Right lobe of liver (tissue), 4 donors: ENCODE results near the gene ANGPTL2.

Experiments
- POLR2A ChIP-seq: fragments of 450-650 bp; IDR thresholded peaks from one replicate; pipeline ENCODE4 v1.6.1; 2017; ENCODE audit warnings: antibody characterized with exemption, mild to moderate bottlenecking
- TF ChIP-seq, protein P1 (sequence below), 4 donors: fragments of 200-600 bp in 3 of 4; fragments of 450-650 bp in 1 of 4; IDR thresholded peaks; one replicate each; pipeline versions ENCODE4 v1.5.1 to v1.8.0; 2016 to 2022; ENCODE audit warnings: antibody characterized with exemption in 4 of 4, mild to moderate bottlenecking in 2 of 4
- donor health status: DM: no; HTN: no; CAD: no.
- donor health status: DM: no; HTN: no; CAD: no.
- donor health status: DM: no; HTN: yes; CAD: no.

- TF ChIP-seq POLR2A: no peak
- TF ChIP-seq, protein P1, sequence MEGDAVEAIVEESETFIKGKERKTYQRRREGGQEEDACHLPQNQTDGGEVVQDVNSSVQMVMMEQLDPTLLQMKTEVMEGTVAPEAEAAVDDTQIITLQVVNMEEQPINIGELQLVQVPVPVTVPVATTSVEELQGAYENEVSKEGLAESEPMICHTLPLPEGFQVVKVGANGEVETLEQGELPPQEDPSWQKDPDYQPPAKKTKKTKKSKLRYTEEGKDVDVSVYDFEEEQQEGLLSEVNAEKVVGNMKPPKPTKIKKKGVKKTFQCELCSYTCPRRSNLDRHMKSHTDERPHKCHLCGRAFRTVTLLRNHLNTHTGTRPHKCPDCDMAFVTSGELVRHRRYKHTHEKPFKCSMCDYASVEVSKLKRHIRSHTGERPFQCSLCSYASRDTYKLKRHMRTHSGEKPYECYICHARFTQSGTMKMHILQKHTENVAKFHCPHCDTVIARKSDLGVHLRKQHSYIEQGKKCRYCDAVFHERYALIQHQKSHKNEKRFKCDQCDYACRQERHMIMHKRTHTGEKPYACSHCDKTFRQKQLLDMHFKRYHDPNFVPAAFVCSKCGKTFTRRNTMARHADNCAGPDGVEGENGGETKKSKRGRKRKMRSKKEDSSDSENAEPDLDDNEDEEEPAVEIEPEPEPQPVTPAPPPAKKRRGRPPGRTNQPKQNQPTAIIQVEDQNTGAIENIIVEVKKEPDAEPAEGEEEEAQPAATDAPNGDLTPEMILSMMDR (IDR thresholded peaks at IDR 0.05): no peak
Observed at GRCh38 chr9:127050591-127051001, 71.8 kb downstream of the ANGPTL2 start.
